Glutamatergic neuron (in vitro differentiated cells): ENCODE measurements around the gene BCAT1. TPM values are rescaled to one million over a fixed set of nuclear protein-coding genes. Genes with fewer than 3 reads are reported as not detected.
"Not testable (repeated sequence)": the region's sequence is repeated elsewhere in the genome, so short reads cannot be mapped to it uniquely, and the experiment has no call there.

Source experiments
- DNase-seq: peaks from one replicate; pipeline ENCODE4 v3.0.0; 2022
- H3K27ac Mint-ChIP-seq: one replicate; pipeline ENCODE4 v1.8.0; 2020; ENCODE audit warnings: mild to moderate bottlenecking, mixed read lengths, inconsistent platforms; ENCODE audit not compliant: unreplicated experiment
- H3K27me3 Mint-ChIP-seq: one replicate; pipeline ENCODE4 v1.8.0; 2020; ENCODE audit warnings: mild to moderate bottlenecking, moderate library complexity, mixed read lengths, inconsistent platforms; ENCODE audit not compliant: unreplicated experiment
- H3K36me3 Mint-ChIP-seq: one replicate; pipeline ENCODE4 v1.8.0; 2020; ENCODE audit warnings: mild to moderate bottlenecking, mixed read lengths, inconsistent platforms; ENCODE audit not compliant: unreplicated experiment
- H3K4me1 Mint-ChIP-seq: one replicate; pipeline ENCODE4 v1.8.0; 2020; ENCODE audit warnings: mild to moderate bottlenecking, low read depth, mixed read lengths, inconsistent platforms; ENCODE audit not compliant: unreplicated experiment
- H3K4me3 Mint-ChIP-seq: one replicate; pipeline ENCODE4 v1.8.0; 2020; ENCODE audit warnings: mild to moderate bottlenecking, mixed read lengths, inconsistent platforms; ENCODE audit not compliant: unreplicated experiment
- H3K9me3 Mint-ChIP-seq: one replicate; pipeline ENCODE4 v1.8.0; 2020; ENCODE audit warnings: mild to moderate bottlenecking, moderate library complexity, mixed read lengths, inconsistent platforms; ENCODE audit not compliant: unreplicated experiment
- CTCF ChIP-seq: fragments of 200-600 bp; sonication (generic); IDR thresholded peaks from one replicate; pipeline ENCODE4 v1.5.0; 2021; ENCODE audit not compliant: partially characterized antibody, unreplicated experiment
- total RNA-seq: library from RNA; stranded (reverse); fragmentation: NEBNext Ultra II Directional; extraction: Animal tissue kit (Norgen Biotek cat#: 25700); gene quantifications from one replicate; pipeline ENCODE4 v1.2.1, GENCODE V29; 2021; ENCODE audit not compliant: unreplicated experiment

The BCAT1 gene
- total RNA-seq, 1 donor from 2014 or later, result 401 TPM

- no peak for DNase-seq
- Mint-ChIP-seq H3K36me3 (peaks cover 7% of the 10 kb centered on the region), H3K4me1 (no peaks in the 10 kb centered on the region), H3K27me3 (no peaks in the 10 kb centered on the region), H3K9me3 (peaks cover 3% of the 10 kb centered on the region), H3K4me3 (no peak overlapping the region), H3K27ac (no peak overlapping the region)
- no peak for TF ChIP-seq CTCF
Observed at GRCh38 chr12:24810378-24810777, 138.5 kb downstream of the BCAT1 start.

GRCh38 chr12:24809306-24809705 lies 139.6 kb downstream of the BCAT1 start:
- not testable (repeated sequence) for H3K9me3 Mint-ChIP-seq, H3K4me1 Mint-ChIP-seq, DNase-seq, H3K27me3 Mint-ChIP-seq, H3K4me3 Mint-ChIP-seq, H3K27ac Mint-ChIP-seq
- H3K36me3 Mint-ChIP-seq, result peaks cover 13% of the 10 kb centered on the region

- TF ChIP-seq CTCF, result no peak
- no peaks in the 10 kb centered on the region for H3K4me1 Mint-ChIP-seq
- DNase-seq, result no peak
- H3K27me3 Mint-ChIP-seq, result no peaks in the 10 kb centered on the region
- peaks cover 3% of the 10 kb centered on the region for H3K9me3 Mint-ChIP-seq
- H3K27ac Mint-ChIP-seq, result no peak overlapping the region
- H3K4me3 Mint-ChIP-seq, result no peak overlapping the region
- H3K36me3 Mint-ChIP-seq, result peaks cover 13% of the 10 kb centered on the region
Observed at GRCh38 chr12:24808651-24809050, 140.2 kb downstream of the BCAT1 start.

- peaks cover 3% of the 10 kb centered on the region for H3K9me3 Mint-ChIP-seq
- H3K4me1 Mint-ChIP-seq, result no peaks in the 10 kb centered on the region
- peaks cover 18% of the 10 kb centered on the region for H3K36me3 Mint-ChIP-seq
- H3K27ac Mint-ChIP-seq, result no peak overlapping the region
- H3K4me3 Mint-ChIP-seq, result no peak overlapping the region
- no peak for DNase-seq
- TF ChIP-seq CTCF, result no peak
- H3K27me3 Mint-ChIP-seq, result peaks cover 3% of the 10 kb centered on the region
Observed at GRCh38 chr12:24806386-24806785, 142.5 kb downstream of the BCAT1 start.

- Mint-ChIP-seq H3K27ac (no peak overlapping the region), H3K36me3 (peaks cover 18% of the 10 kb centered on the region), H3K4me1 (peaks cover under 1% of the 10 kb centered on the region), H3K4me3 (no peak overlapping the region), H3K9me3 (peaks cover 3% of the 10 kb centered on the region), H3K27me3 (peaks cover 3% of the 10 kb centered on the region)
- no peak for DNase-seq
- no peak for TF ChIP-seq CTCF
Observed at GRCh38 chr12:24803430-24804245, 145.3 kb downstream of the BCAT1 start.
